Chondrocyte (in vitro differentiated cells): ENCODE results near the gene FNDC3A. TPM values are rescaled to one million over a fixed set of nuclear protein-coding genes. Genes with fewer than 3 reads are reported as not detected.

Experiments
- DNase-seq: peaks from one replicate; pipeline ENCODE4 v3.0.0; 2021; ENCODE audit warnings: mixed read lengths, low spot score
- H3K27ac Mint-ChIP-seq: one replicate; pipeline ENCODE4 v1.8.0; 2021; ENCODE audit warnings: mild to moderate bottlenecking, moderate library complexity, mixed read lengths; ENCODE audit not compliant: unreplicated experiment
- H3K27me3 Mint-ChIP-seq: 2 replicates; pipeline ENCODE4 v1.8.0; 2021; ENCODE audit warnings: low read depth, mixed read lengths
- H3K36me3 Mint-ChIP-seq: 2 replicates; pipeline ENCODE4 v1.8.0; 2021; ENCODE audit warnings: low read depth, mixed read lengths
- H3K4me1 Mint-ChIP-seq: 2 replicates; pipeline ENCODE4 v1.8.0; 2021; ENCODE audit warnings: low read depth, mild to moderate bottlenecking, mixed read lengths
- H3K4me3 Mint-ChIP-seq: one replicate; pipeline ENCODE4 v1.8.0; 2021; ENCODE audit warnings: mild to moderate bottlenecking, moderate library complexity, mixed read lengths; ENCODE audit not compliant: unreplicated experiment
- H3K9me3 Mint-ChIP-seq: 2 replicates; pipeline ENCODE4 v1.8.0; 2021; ENCODE audit warnings: low read depth, mixed read lengths
- total RNA-seq: library from RNA; stranded (reverse); gene quantifications from 3 replicates; pipeline ENCODE4 v1.2.1, GENCODE V29; 2021
- TF ChIP-seq, protein P1 (sequence below): fragments of 200-600 bp; sonication (generic); IDR thresholded peaks from 2 replicates; pipeline ENCODE4 v1.5.0; 2021; ENCODE audit warnings: antibody characterized with exemption, mild to moderate bottlenecking, moderate library complexity

FNDC3A gene
- total RNA-seq, 1 donor from 2014 or later: 34.3 TPM

DNA sequence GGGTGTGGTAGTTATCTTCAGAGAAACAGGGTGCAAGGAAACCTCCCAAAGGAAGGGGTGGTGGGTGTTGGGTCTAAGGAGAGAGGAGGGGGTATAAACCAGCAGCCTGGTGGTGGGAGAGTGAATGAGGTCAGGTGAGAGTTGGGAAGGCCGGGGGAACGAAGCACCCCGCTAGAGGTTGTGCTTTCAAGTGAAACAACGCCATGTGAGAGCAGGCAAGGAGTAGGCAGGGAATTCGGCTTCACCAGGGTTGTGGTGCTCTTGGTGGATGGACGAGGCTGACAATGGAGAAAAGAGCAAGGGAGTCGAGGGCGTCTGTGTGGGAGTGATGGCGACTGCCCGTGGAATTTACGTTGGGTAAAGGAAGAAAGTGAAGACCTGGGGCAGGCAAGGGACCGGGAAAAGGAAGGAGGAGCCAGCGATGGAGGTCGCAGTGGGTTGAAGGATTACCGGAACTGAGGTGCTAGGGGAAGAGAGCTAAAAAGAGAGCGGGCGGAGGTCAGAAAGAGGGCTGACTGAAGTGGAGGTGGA is 242.3 kb downstream of the FNDC3A start:
- no peak overlapping the region for H3K4me3 Mint-ChIP-seq
- no peak overlapping the region for H3K27ac Mint-ChIP-seq
- H3K27me3 Mint-ChIP-seq: peaks cover 43% of the 10 kb centered on the region
- TF ChIP-seq, protein P1, sequence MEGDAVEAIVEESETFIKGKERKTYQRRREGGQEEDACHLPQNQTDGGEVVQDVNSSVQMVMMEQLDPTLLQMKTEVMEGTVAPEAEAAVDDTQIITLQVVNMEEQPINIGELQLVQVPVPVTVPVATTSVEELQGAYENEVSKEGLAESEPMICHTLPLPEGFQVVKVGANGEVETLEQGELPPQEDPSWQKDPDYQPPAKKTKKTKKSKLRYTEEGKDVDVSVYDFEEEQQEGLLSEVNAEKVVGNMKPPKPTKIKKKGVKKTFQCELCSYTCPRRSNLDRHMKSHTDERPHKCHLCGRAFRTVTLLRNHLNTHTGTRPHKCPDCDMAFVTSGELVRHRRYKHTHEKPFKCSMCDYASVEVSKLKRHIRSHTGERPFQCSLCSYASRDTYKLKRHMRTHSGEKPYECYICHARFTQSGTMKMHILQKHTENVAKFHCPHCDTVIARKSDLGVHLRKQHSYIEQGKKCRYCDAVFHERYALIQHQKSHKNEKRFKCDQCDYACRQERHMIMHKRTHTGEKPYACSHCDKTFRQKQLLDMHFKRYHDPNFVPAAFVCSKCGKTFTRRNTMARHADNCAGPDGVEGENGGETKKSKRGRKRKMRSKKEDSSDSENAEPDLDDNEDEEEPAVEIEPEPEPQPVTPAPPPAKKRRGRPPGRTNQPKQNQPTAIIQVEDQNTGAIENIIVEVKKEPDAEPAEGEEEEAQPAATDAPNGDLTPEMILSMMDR: no peak
- DNase-seq: no peak
- H3K36me3 Mint-ChIP-seq: peaks cover 5% of the 10 kb centered on the region
- no peaks in the 10 kb centered on the region for H3K4me1 Mint-ChIP-seq
- no peaks in the 10 kb centered on the region for H3K9me3 Mint-ChIP-seq

DNA sequence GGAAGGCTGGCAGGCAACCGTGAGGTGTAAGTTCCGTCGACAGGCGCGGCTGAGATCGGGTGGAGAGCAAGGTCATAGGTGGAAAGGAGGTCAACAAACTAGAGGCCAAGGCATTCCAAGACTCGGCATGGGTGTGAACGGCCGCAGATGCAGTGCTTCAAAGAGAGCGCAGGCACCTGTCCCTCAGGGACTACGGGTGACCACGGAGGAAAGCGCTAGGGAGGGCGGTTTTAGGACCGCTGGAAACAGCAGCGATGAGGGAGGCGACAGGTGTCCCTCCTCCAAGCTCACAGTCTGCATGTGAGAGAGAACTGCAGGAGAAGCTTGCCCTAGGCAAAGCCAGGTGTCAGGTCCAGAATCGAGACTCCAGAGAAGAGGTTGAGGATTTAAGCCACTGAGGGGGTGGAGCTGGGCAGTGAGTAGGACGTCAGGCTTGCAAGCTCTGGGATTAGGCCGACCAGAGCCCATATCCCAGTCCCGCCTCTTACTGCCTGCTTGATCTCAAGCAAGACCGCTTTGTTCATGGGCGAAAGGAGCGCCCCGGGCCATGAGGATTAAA is 242.9 kb downstream of the FNDC3A start:
- no peaks in the 10 kb centered on the region for H3K9me3 Mint-ChIP-seq
- no peak overlapping the region for H3K4me3 Mint-ChIP-seq
- TF ChIP-seq, protein P1: no peak
- H3K4me1 Mint-ChIP-seq: no peaks in the 10 kb centered on the region
- H3K27ac Mint-ChIP-seq: no peak overlapping the region
- peaks cover 46% of the 10 kb centered on the region for H3K27me3 Mint-ChIP-seq
- no peak for DNase-seq
- H3K36me3 Mint-ChIP-seq: peaks cover 5% of the 10 kb centered on the region

DNA sequence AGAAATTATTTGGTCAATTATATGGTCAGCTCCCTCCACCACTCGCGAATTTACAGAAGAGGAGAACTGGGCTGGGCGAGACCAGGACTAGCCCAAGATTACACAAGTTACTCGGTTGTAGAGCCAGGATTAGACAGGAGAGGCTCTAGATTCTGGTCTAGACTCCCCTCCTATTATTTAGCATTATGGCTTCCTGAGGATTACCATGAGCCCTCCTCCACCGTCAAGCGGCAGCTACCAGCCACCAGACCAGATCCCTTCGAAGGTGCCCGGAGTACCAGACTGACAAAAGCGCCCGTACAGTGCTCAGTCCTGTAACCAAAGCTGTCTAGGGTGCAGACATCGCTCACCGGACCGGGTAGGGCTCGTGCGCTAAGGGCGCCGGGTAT is 243.9 kb downstream of the FNDC3A start:
- Mint-ChIP-seq H3K4me3 (peak overlapping the region; percentile 53), H3K27ac (no peak overlapping the region), H3K4me1 (no peaks in the 10 kb centered on the region), H3K27me3 (peaks cover 52% of the 10 kb centered on the region), H3K9me3 (no peaks in the 10 kb centered on the region), H3K36me3 (peaks cover 5% of the 10 kb centered on the region)
- DNase-seq: no peak
- TF ChIP-seq, protein P1: no peak

DNA sequence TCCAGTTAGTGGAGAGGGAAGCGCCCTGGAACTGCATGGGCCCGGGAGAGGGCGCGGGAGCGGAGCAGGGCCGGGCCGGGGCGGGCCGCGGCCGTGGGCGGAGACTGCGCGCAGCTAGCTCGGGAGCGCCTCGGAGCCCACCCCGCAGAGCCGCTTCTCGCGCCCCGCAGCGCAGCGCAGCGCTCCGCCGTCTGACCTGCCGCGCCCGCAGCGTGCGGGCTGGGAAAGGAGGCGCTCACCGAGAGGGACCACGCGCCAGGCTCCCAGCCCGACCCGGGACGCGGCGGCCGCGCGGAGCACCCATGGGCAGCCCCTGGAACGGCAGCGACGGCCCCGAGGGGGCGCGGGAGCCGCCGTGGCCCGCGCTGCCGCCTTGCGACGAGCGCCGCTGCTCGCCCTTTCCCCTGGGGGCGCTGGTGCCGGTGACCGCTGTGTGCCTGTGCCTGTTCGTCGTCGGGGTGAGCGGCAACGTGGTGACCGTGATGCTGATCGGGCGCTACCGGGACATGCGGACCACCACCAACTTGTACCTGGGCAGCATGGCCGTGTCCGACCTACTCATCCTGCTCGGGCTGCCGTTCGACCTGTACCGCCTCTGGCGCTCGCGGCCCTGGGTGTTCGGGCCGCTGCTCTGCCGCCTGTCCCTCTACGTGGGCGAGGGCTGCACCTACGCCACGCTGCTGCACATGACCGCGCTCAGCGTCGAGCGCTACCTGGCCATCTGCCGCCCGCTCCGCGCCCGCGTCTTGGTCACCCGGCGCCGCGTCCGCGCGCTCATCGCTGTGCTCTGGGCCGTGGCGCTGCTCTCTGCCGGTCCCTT is 244.5 kb downstream of the FNDC3A start, which contains the start of gene MLNR:
MLNR (plus strand) TSS at position 303 of the 820 bp plus-strand sequence; CDS start at position 303, 0 bp downstream.
- DNase-seq: no peak
- Mint-ChIP-seq H3K4me3 (peak within 1 kb of the TSS; percentile 55), H3K9me3 (no peaks in the 10 kb centered on the region), H3K36me3 (peaks cover 5% of the 10 kb centered on the region), H3K27me3 (peaks cover 57% of the 10 kb centered on the region), H3K27ac (no peak within 1 kb of the TSS), H3K4me1 (no peaks in the 10 kb centered on the region)
- TF ChIP-seq, protein P1: peak; percentile 46

DNA sequence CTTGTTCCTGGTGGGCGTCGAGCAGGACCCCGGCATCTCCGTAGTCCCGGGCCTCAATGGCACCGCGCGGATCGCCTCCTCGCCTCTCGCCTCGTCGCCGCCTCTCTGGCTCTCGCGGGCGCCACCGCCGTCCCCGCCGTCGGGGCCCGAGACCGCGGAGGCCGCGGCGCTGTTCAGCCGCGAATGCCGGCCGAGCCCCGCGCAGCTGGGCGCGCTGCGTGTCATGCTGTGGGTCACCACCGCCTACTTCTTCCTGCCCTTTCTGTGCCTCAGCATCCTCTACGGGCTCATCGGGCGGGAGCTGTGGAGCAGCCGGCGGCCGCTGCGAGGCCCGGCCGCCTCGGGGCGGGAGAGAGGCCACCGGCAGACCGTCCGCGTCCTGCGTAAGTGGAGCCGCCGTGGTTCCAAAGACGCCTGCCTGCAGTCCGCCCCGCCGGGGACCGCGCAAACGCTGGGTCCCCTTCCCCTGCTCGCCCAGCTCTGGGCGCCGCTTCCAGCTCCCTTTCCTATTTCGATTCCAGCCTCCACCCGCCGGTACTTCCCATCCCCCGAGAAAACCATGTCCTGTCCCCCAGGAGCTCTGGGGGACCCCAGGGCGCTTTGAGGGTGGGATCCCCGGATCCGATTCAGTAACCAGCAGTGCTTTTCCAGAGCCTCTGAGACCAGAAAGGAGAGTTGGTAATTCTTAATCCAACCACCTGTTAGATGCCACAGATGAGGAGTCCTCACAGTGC is 245.3 kb downstream of the FNDC3A start:
- Mint-ChIP-seq H3K27me3 (peaks cover 63% of the 10 kb centered on the region), H3K36me3 (peaks cover 5% of the 10 kb centered on the region), H3K4me1 (no peaks in the 10 kb centered on the region), H3K9me3 (no peaks in the 10 kb centered on the region), H3K4me3 (peak overlapping the region; percentile 55), H3K27ac (no peak overlapping the region)
- DNase-seq: no peak
- TF ChIP-seq, protein P1: no peak
